Transverse colon (tissue), 4 donors: ENCODE data around the gene ETNPPL.

ENCODE experiments used
- CTCF ChIP-seq, 5 experiments: fragments of 200-600 bp in 3 of 5; fragments of 450-650 bp in 2 of 5; sonication (generic) in 3 of 5; IDR thresholded peaks; 1 replicate in 2 of 5; 2 replicates in 3 of 5; pipeline ENCODE4 v1.5.1; 2016 to 2017; ENCODE audit warnings: antibody characterized with exemption in 5 of 5, inconsistent platforms in 3 of 5, mild to moderate bottlenecking in 2 of 5, moderate library complexity in 1 of 5
- POLR2A ChIP-seq: fragments of 450-650 bp; IDR thresholded peaks from one replicate; pipeline ENCODE4 v1.6.1; 2016; ENCODE audit warnings: antibody characterized with exemption, mild to moderate bottlenecking, moderate library complexity
- POLR2AphosphoS5 ChIP-seq, 3 donors: sonication (generic); formaldehyde crosslinking; IDR thresholded peaks; one replicate each; pipeline ENCODE4 v1.6.1; 2016; ENCODE audit warnings: antibody characterized with exemption in 3 of 3

- TF ChIP-seq CTCF (IDR thresholded peaks at IDR 0.05) (no peak), POLR2AphosphoS5 (IDR thresholded peaks at IDR 0.05) (no peak), POLR2A (no peak)
These were observed 59.5 kb downstream of the ETNPPL start for GRCh38 chr4:108703370-108703769.
